Left forelimb (tissue), 1 donor: ENCODE data around the gene TRPC4AP.

Experiments
- DNase-seq: peaks from one replicate; pipeline ENCODE4 v3.0.0-alpha.2; 2018; ENCODE audit warnings: low spot score

Gene TRPC4AP

DNA sequence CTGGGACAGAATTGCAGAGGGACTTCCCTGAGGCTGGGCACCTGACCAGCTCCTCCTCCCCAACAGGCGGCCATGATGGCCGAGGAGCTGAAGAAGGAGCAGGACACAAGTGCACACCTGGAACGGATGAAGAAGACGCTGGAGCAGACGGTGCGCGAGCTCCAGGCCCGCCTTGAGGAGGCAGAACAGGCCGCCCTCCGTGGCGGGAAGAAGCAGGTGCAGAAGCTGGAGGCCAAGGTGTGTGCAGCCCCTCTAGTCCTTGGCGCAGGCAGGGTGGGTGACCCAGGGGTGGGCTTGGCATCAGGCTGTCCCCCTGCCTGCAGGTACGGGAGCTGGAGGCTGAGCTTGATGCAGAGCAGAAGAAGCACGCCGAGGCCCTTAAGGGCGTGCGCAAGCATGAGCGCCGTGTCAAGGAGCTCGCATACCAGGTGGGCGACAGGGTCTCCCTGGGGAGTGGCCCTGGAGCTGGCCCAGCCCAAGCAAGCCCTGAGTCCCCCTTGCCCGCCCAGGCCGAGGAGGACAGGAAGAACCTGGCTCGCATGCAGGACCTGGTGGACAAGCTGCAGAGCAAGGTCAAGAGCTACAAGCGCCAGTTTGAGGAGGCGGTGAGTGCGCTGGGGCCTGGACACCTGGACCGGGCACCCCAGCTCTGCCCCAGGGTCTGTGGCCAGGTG lies 91.5 kb downstream of the TRPC4AP start:
- DNase-seq = no peak

DNA sequence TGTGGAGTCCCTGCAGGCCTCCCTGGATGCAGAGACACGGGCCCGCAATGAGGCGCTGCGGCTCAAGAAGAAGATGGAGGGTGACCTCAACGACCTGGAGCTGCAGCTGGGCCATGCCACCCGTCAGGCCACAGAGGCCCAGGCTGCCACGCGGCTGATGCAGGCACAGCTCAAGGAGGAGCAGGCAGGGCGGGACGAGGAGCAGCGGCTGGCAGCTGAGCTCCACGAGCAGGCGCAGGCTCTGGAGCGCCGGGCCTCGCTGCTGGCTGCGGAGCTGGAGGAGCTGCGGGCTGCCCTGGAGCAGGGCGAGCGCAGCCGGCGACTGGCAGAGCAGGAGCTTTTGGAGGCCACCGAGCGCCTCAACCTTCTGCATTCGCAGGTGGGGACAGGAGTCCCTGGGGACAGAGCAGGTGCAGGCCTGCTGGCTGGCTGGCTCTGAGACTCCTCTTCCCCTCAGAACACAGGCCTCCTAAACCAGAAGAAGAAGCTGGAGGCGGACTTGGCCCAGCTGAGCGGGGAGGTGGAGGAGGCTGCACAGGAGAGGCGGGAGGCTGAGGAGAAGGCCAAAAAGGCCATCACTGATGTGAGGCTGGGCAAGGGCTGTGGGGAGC lies 92.2 kb downstream of the TRPC4AP start:
- no peak for DNase-seq

DNA sequence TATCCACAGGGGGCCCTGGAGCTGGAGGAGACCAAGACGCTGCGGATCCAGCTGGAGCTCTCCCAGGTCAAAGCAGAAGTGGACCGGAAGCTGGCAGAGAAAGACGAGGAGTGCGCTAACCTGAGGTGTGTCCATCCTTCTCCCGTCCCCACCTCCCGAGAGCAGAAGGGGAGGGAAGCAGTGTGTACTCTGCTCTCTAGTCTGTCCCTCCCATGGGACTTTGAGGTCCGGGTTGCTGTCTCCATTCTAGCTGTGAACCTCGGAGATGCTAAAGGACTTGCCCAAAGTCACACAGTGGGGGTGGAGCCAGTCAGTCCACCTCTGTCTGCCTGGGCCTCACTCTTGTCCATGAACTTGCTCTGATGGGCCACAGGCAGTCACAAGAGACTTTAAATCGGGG lies 92.8 kb downstream of the TRPC4AP start:
- DNase-seq = no peak

DNA sequence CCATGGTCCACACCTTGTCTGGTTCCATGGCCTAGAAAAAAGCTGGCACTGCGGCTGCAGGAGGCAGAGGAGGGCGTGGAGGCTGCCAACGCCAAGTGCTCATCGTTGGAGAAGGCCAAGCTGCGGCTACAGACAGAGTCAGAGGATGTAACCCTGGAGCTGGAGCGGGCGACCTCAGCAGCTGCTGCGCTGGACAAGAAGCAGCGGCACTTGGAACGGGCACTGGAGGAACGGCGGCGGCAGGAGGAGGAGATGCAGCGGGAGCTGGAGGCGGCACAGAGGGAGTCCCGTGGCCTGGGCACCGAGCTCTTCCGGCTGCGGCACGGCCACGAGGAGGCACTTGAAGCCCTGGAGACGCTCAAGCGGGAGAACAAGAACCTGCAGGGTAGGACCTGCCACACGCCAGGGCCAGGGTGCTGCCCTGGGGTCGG lies 93.6 kb downstream of the TRPC4AP start:
- DNase-seq = no peak

DNA sequence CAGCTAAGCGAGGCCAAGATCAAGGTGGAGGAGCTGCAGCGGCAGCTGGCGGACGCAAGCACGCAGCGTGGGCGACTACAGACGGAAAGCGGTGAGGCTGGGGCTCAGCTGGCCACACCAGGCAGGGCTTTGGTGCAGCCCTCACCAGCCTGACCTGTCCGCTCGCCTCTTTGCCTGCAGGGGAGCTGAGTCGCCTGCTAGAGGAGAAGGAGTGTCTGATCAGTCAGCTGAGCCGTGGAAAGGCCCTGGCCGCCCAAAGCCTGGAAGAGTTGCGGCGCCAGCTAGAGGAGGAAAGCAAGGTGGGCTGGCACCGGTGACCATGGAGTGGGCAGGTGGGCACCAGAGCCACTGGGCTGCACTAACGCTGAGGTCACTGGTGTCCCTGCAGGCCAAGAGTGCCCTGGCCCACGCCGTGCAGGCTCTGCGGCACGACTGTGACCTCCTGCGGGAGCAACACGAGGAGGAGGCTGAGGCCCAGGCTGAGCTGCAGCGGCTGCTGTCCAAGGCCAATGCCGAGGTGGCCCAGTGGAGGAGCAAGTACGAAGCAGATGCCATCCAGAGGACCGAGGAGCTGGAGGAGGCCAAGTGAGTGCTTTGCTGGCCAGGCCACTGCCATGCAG lies 94.2 kb downstream of the TRPC4AP start:
- no peak for DNase-seq

DNA sequence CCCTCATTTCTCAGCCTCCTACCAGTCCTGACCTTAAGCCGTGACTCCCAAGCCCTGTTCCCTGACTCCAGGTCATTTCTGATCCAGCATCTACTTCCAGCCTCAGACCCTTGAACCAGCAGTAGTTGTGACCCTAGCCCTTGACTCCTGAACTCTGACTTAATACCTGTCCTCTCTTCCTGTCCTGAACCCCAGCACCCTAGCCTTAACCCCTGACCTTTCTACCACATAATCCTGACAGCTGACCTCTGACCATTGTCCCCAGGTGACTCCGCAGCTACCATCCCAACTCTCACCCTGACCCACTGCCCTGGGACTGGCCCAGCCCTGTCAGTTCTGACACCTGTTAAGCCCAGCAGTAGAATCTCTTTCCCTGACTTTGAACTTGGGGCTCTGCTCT lies 94.8 kb downstream of the TRPC4AP start:
- DNase-seq = no peak

DNA sequence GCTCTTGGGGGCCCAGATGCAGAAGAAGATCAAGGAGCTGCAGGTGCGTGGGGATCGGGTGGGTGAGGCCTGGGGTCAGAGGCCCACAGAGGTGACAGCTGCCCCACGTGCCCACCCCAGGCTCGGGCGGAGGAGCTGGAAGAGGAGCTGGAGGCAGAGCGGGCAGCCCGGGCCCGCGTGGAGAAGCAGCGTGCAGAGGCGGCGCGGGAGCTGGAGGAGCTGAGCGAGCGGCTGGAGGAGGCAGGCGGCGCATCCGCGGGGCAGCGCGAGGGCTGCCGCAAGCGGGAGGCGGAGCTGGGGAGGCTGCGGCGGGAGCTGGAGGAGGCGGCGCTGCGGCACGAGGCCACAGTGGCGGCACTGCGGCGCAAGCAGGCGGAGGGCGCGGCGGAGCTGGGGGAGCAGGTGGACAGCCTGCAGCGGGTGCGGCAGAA lies 95.5 kb downstream of the TRPC4AP start:
- no peak for DNase-seq

GRCh38 chr20:34996243-34997028 lies 96.2 kb downstream of the TRPC4AP start:
- DNase-seq = no peak

DNA sequence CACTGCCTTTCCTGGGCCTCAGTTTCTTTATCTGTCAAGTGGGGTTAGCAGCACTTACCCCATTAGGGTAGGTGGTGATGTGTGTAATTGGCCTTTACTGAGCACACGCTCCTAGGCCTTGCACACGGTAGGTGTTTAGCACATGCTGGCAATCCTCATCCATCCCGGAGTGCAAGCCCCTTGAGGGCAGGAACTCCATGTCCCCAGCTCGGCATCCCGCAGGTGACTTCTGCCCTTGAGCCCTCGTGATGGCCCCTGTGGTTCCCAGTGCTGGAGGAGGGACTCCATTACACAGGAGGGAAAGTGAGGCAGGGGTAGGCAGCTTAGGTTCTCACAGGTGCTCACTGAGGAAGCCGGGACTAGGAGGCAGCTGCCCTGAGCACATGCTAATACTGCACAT lies 96.9 kb downstream of the TRPC4AP start:
- no peak for DNase-seq

GRCh38 chr20:34995192-34995591 lies 97.4 kb downstream of the TRPC4AP start:
- DNase-seq = no peak

- no peak for DNase-seq
Observed at GRCh38 chr20:34994509-34995131, 98.0 kb downstream of the TRPC4AP start.

- DNase-seq = no peak
Observed at GRCh38 chr20:34993941-34994508, 98.6 kb downstream of the TRPC4AP start.

GRCh38 chr20:34992751-34993417 lies 99.7 kb downstream of the TRPC4AP start:
- no peak for DNase-seq

- DNase-seq = no peak
Observed at GRCh38 chr20:34990661-34991214, 101.9 kb downstream of the TRPC4AP start.

- no peak for DNase-seq
Observed at GRCh38 chr20:34990231-34990630, 102.4 kb downstream of the TRPC4AP start.

- DNase-seq = no peak
Observed at GRCh38 chr20:34989670-34990069, 102.9 kb downstream of the TRPC4AP start.

- no peak for DNase-seq
Observed at GRCh38 chr20:34989118-34989517, 103.5 kb downstream of the TRPC4AP start.

DNA sequence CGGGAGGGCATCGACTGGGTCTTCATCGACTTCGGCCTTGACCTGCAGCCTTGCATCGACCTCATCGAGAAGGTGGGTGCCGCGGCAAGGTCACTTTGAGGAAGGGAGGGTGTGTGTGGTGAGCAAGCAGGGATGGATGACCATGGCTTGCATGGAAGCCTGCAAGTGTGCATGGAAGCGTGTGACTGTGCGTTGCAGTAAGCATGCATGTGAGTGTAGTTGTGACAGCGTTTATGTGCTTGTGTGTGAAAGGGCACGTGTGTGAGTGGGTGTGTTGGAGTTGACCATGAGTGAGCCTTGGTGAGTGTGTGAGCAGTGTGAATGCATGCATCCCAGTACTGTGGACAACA lies 104.4 kb downstream of the TRPC4AP start:
- DNase-seq = no peak

DNA sequence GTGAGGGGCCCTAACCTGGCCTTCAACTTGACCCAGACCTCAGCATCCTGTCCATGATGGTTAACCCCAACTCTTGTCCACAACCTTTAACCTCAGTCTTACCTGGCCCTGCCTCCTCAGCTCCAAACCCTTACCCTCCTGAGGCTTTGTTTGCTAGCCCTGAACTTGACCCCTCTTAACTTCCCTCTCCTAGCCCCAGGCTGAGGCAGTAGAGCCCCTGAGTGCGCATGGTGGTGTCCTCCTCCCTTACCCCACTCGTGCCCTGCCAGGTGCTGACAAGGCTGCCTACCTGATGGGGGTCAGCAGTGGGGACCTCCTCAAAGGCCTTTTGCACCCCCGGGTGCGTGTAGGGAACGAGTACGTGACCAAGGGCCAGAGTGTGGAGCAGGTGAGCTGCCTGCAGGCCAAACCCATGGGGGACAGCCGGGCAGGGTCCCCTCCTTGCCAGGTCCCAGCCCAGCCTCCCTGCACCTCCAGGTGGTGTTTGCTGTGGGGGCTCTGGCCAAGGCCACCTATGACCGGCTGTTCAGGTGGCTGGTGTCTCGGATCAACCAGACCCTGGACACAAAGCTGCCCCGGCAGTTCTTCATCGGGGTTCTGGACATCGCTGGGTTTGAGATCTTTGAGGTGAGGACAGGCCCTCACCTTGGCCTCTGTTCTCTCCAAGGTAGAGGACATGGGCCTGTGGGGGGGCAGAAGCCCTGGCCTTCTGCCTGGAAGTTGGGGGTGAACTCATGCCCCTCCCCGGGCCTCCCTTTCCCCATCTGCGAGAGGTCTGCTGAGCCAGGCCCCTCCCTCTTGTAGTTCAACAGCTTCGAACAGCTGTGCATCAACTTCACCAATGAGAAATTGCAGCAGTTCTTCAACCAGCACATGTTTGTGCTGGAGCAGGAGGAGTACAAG lies 105.1 kb downstream of the TRPC4AP start:
- DNase-seq = no peak
